A549 treated with GW870086 at 1 μM for 4 hours (cell line): ENCODE data around the gene GATA3. TPM values are rescaled to one million over a fixed set of nuclear protein-coding genes. Genes with fewer than 3 reads are reported as not detected.

ENCODE experiments used
- total RNA-seq: library from RNA; stranded (reverse); fragments of 200-300 nt; extraction: Qiagen RNA extraction; gene quantifications from 5 replicates; pipeline ENCODE4 v1.2.3, GENCODE V29; 2022; ENCODE audit warnings: low read depth

GATA3 gene
- total RNA-seq: 3.2 to 4.3 TPM (median 3.9 TPM) in 5 replicates

GRCh38 chr10:8054494-8055407 lies at the start of gene GATA3:
Gene GATA3, plus strand, starts transcription at chr10:8054688. Its CDS starts 968 bp downstream, at chr10:8055656.

Other genes with a start within 250 kb of the GATA3 start
- 6.5 to 7.9 TPM (median 7.4 TPM) in 5 replicates for gene TAF3, start 236.2 kb upstream of the GATA3 start, total RNA-seq